ENCODE data around the gene FBXL2. TPM values are rescaled to one million over a fixed set of nuclear protein-coding genes. Genes with fewer than 3 reads are reported as not detected.
"Not testable (repeated sequence)": the region's sequence is repeated elsewhere in the genome, so short reads cannot be mapped to it uniquely, and the experiment has no call there.

FBXL2 gene
- total RNA-seq, 1 donor from 2014 or later, result 11.5 TPM

DNA sequence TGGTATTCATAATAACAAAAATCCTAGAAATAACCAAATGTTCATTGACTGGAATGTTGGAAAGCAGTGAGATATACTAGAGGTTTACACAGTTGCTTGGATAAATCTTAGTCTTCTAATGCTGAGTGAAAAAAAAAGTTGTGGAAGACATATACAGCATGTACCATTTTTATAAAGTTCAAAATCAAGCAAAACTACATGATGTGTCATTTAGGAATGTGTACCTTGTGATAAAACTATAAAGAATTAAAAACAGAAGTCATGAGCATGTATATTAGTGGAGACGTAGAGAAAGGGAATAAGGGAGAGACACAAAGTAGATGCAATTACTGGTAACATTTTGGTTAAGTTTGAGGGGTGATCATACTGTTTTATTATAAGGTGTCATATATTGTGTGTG lies 45.2 kb downstream of the FBXL2 start:
- Mint-ChIP-seq H3K27me3 (ENCODE audit: unreplicated experiment) (peaks cover 1% of the 10 kb centered on the region), H3K36me3 (ENCODE audit: low read depth, unreplicated experiment) (no peaks in the 10 kb centered on the region), H3K4me3 (ENCODE audit: unreplicated experiment) (no peak overlapping the region), H3K4me1 (ENCODE audit: unreplicated experiment) (peaks cover 15% of the 10 kb centered on the region), H3K27ac (ENCODE audit: unreplicated experiment) (no peak overlapping the region), H3K9me3 (ENCODE audit: unreplicated experiment) (no peaks in the 10 kb centered on the region)
- TF ChIP-seq, protein P1, sequence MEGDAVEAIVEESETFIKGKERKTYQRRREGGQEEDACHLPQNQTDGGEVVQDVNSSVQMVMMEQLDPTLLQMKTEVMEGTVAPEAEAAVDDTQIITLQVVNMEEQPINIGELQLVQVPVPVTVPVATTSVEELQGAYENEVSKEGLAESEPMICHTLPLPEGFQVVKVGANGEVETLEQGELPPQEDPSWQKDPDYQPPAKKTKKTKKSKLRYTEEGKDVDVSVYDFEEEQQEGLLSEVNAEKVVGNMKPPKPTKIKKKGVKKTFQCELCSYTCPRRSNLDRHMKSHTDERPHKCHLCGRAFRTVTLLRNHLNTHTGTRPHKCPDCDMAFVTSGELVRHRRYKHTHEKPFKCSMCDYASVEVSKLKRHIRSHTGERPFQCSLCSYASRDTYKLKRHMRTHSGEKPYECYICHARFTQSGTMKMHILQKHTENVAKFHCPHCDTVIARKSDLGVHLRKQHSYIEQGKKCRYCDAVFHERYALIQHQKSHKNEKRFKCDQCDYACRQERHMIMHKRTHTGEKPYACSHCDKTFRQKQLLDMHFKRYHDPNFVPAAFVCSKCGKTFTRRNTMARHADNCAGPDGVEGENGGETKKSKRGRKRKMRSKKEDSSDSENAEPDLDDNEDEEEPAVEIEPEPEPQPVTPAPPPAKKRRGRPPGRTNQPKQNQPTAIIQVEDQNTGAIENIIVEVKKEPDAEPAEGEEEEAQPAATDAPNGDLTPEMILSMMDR (IDR thresholded peaks at IDR 0.05; ENCODE audit: unreplicated experiment), result no peak
- no peak for DNase-seq (ENCODE audit: low spot score)

DNA sequence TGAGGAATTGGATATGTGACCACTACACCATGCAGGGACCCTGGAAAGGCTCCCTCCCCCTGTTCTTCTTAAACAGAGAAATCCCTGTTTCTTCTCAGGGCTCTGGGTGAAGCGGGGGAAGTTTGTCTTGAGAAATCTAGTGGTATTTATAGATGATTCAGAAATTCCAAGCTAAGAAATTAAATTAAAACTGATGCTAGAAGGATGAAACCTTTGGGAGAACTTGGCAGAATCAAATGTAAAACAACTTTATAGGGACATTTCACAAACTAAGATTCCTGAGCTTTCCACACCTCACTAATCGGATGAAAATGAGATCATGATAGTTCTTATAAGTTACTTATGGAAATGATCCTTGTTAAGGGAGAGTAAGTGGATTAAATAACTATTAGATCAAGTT lies 54.2 kb downstream of the FBXL2 start:
- no peak for DNase-seq (ENCODE audit: low spot score)
- peaks cover 5% of the 10 kb centered on the region for H3K27me3 Mint-ChIP-seq (ENCODE audit: unreplicated experiment)

DNA sequence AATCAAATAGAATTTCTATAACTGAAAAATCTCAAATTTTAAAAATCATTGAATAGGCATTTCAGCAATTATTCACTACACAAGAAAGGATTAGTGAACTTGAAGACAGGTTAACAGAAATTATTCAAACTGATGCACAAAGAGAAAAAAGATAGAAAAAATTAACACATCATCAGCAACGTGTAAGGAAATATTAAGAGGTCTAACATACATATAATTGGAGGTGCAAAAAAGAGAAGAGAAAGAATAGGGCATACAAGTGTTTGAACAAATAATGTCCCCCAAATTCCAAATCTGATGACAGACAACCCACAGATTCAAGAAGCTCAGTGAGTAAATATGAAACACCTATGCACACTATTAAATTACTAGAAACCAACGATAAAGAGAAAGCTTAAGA lies 57.1 kb downstream of the FBXL2 start:
- H3K36me3 Mint-ChIP-seq (ENCODE audit: low read depth, unreplicated experiment), result peaks cover 14% of the 10 kb centered on the region
- peaks cover 2% of the 10 kb centered on the region for H3K27me3 Mint-ChIP-seq (ENCODE audit: unreplicated experiment)
- H3K9me3 Mint-ChIP-seq (ENCODE audit: unreplicated experiment), result peaks cover 5% of the 10 kb centered on the region
- no peak overlapping the region for H3K4me3 Mint-ChIP-seq (ENCODE audit: unreplicated experiment)
- no peak for DNase-seq (ENCODE audit: low spot score)
- no peak overlapping the region for H3K27ac Mint-ChIP-seq (ENCODE audit: unreplicated experiment)
- TF ChIP-seq, protein P1 (IDR thresholded peaks at IDR 0.05; ENCODE audit: unreplicated experiment), result no peak
- H3K4me1 Mint-ChIP-seq (ENCODE audit: unreplicated experiment), result no peaks in the 10 kb centered on the region

More for the DNA sequence above, 54.2 kb downstream of the FBXL2 start:
- TF ChIP-seq, protein P1 (IDR thresholded peaks at IDR 0.05; ENCODE audit: unreplicated experiment), result no peak
- H3K9me3 Mint-ChIP-seq (ENCODE audit: unreplicated experiment), result peaks cover 5% of the 10 kb centered on the region
- H3K4me1 Mint-ChIP-seq (ENCODE audit: unreplicated experiment), result no peaks in the 10 kb centered on the region
- H3K4me3 Mint-ChIP-seq (ENCODE audit: unreplicated experiment), result no peak overlapping the region
- peaks cover 14% of the 10 kb centered on the region for H3K36me3 Mint-ChIP-seq (ENCODE audit: low read depth, unreplicated experiment)
- H3K27ac Mint-ChIP-seq (ENCODE audit: unreplicated experiment), result no peak overlapping the region

DNA sequence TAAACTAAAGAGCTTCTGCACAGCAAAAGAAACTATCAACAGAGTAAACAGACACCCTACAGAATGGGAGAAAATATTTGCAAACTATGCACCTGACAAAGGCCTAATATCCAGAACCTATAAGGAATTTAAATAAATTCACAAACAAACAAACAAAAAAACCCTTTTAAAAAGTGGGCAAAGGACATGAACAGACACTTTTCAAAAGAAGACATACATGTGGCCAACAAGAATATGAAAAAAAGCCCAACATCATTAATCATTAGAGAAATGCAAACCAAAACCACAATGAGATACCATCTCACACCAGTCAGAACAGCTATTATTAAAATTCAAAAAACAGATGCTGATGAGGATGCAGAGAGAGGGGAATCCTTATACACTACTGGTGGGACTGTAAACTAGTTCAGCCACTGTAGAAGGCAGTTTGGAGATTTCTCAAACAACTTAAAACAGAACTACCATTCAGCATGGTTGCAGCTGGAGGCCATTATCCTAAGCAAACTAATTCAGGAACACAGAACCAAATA lies 61.8 kb downstream of the FBXL2 start:
- not testable (repeated sequence) for DNase-seq (ENCODE audit: low spot score); H3K4me3 Mint-ChIP-seq (ENCODE audit: unreplicated experiment); H3K27ac Mint-ChIP-seq (ENCODE audit: unreplicated experiment); H3K27me3 Mint-ChIP-seq (ENCODE audit: unreplicated experiment); H3K36me3 Mint-ChIP-seq (ENCODE audit: low read depth, unreplicated experiment); H3K4me1 Mint-ChIP-seq (ENCODE audit: unreplicated experiment); H3K9me3 Mint-ChIP-seq (ENCODE audit: unreplicated experiment)

DNA sequence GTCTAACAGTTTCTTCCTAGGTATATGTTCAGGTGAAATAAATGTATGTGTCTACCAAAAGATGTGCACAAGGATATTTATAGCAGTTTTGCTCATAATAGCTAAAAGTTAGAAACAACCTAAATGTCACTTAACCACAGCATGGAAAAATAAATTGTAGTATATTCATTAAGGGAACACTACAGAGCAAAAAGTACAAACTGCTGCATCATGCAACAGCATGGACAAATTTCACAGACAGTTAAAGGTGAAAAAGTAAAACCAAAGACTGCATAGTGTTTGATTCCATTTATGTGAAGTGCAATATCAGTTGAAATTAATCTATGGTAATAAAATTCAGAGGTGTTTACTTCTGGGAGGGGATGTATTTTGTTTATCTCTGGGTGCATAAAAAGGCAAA lies 62.5 kb downstream of the FBXL2 start:
- TF ChIP-seq, protein P1 (IDR thresholded peaks at IDR 0.05; ENCODE audit: unreplicated experiment), result no peak
- Mint-ChIP-seq H3K27ac (ENCODE audit: unreplicated experiment) (no peak overlapping the region), H3K27me3 (ENCODE audit: unreplicated experiment) (no peaks in the 10 kb centered on the region), H3K4me3 (ENCODE audit: unreplicated experiment) (no peak overlapping the region), H3K9me3 (ENCODE audit: unreplicated experiment) (no peaks in the 10 kb centered on the region), H3K4me1 (ENCODE audit: unreplicated experiment) (no peaks in the 10 kb centered on the region), H3K36me3 (ENCODE audit: low read depth, unreplicated experiment) (peaks cover under 1% of the 10 kb centered on the region)
- DNase-seq (ENCODE audit: low spot score), result no peak
